ENCODE measurements around the gene PERM1.
A peak's percentile ranks its signal among the peaks of the same experiment; 100 is the strongest.

The PERM1 gene

DNA sequence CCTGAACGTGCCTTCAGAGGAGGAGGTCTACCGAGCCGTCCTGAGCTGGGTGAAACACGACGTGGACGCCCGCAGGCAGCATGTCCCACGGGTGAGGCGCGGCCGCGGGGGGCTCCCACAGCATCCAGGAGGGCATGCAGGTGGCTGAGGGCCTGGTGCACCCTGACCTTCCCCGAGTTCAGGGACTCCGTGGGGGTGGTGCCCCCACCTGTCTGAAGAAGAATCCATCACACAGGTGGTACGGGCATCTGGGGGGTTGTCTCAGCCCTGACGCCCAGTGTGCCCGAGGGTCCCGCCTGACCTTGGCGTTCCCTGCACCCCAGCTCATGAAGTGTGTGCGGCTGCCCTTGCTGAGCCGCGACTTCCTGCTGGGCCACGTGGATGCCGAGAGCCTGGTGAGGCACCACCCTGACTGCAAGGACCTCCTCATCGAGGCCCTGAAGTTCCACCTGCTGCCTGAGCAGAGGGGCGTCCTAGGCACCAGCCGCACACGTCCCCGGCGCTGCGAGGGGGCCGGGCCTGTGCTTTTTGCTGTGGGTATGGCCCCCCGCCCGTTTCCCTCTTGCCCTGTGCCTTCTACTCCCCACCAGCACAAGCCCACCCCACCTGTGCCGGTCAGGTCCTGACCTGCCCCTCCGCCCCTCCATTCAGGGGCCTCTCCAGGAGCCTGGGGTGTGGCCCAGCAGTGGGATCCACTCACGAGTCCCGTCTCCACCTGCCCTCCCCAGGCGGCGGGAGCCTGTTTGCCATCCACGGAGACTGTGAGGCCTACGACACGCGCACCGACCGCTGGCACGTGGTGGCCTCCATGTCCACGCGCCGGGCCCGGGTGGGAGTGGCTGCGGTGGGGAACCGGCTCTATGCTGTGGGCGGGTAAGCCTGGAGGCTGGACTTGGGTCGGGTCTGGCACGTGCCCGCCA, 19.3 kb downstream of the PERM1 start:
- TF ChIP-seq, protein P1, sequence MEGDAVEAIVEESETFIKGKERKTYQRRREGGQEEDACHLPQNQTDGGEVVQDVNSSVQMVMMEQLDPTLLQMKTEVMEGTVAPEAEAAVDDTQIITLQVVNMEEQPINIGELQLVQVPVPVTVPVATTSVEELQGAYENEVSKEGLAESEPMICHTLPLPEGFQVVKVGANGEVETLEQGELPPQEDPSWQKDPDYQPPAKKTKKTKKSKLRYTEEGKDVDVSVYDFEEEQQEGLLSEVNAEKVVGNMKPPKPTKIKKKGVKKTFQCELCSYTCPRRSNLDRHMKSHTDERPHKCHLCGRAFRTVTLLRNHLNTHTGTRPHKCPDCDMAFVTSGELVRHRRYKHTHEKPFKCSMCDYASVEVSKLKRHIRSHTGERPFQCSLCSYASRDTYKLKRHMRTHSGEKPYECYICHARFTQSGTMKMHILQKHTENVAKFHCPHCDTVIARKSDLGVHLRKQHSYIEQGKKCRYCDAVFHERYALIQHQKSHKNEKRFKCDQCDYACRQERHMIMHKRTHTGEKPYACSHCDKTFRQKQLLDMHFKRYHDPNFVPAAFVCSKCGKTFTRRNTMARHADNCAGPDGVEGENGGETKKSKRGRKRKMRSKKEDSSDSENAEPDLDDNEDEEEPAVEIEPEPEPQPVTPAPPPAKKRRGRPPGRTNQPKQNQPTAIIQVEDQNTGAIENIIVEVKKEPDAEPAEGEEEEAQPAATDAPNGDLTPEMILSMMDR (IDR thresholded peaks at IDR 0.05; ENCODE audit: low read depth, low read length, missing control alignments): no peak
- DNase-seq (ENCODE audit: low read depth): no peak
- H3K4me3 ChIP-seq (ENCODE audit: low read depth, low read length): no peak overlapping the region

DNA sequence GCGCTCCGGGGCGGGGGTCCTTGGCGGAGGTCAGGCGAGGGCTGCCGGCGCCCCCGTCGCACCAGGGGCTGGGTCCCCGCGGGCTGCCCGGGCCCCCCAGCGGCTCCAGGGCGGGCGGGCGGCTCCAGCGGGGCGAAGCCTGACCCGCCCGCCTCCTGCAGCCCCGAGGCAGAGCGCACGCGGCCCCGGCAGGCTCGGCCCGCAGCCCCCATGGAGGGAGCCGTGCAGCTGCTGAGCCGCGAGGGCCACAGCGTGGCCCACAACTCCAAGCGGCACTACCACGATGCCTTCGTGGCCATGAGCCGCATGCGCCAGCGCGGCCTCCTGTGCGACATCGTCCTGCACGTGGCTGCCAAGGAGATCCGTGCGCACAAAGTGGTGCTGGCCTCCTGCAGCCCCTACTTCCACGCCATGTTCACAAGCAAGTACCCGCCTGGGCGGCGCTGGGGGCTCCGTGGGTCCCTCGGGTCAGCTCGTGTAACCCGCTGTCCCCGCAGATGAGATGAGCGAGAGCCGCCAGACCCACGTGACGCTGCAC, 20.7 kb downstream of the PERM1 start:
- H3K4me3 ChIP-seq (ENCODE audit: low read depth, low read length): peak overlapping the region; percentile 83
- DNase-seq (ENCODE audit: low read depth): no peak
- TF ChIP-seq, protein P1 (IDR thresholded peaks at IDR 0.05; ENCODE audit: low read depth, low read length, missing control alignments): no peak

DNA sequence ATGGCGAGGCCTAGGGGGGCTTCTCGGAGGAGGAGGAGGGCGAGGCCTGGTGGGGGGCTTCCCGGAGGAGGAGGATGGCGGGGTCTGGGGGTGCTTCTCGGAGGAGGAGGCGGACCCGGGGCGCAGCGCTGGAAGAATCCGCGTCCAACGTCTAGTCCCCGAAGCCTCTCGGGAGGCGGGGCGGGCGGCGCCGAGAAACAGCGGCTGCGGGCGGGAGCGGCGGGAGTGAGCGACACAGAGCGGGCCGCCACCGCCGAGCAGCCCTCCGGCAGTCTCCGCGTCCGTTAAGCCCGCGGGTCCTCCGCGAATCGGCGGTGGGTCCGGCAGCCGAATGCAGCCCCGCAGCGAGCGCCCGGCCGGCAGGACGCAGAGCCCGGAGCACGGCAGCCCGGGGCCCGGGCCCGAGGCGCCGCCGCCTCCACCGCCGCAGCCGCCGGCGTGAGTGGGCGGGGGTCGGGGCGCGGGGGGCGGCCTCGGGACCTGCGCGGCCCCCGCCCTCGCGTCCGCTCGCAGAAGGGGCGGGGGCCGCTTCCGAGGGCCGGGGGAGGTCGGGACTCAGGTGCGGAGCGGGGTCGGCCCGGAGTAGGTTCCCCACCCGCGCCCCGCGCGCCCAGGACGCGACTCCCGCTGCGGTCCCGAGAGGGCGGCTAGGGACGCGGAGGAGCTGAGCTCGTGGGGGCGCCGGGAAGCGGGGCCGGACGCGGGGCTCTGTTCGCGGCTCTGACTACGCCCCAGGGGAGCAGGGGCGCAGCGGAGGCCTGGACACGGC, 21.3 kb downstream of the PERM1 start, which contains the start of gene KLHL17:
KLHL17 (plus strand) TSS at position 222 of the 769 bp plus-strand sequence; CDS start at position 332, 110 bp downstream.
- TF ChIP-seq, protein P1 (IDR thresholded peaks at IDR 0.05; ENCODE audit: low read depth, low read length, missing control alignments): no peak

DNA sequence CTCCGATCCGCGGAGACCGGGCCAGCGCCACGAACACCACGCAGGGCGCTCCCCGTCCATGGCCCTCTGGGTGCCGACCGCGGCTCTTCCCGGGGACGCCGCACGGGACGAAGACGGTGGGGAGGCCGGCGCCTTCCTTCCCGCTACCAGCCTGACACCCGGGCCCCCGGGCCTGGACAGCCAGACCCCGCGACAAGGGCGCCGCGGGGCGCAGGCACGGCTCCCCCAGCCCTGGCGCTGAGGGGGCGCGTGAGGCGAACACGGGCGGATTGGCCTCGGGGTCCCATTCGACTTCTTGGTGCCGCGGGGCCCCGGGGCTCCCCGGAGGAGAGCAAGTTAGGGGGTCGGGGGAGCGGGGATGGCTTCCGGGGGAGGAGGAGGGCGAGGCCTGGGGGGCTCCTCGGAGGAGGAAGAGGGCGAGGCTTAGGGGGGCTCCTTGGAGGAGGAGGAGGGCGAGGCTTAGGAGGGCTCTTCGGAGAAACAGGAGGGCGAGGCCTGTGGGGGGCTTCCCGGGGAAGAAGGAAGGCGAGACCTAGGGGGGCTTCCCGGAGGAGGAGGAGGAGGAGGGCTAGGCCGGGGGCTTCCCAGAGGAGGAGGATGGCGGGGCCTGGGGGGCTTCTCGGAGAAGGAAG, 22.0 kb downstream of the PERM1 start:
- H3K4me3 ChIP-seq (ENCODE audit: low read depth, low read length): peak overlapping the region; percentile 83

More for the DNA sequence above, 21.3 kb downstream of the PERM1 start, which contains the start of gene KLHL17:
- DNase-seq (ENCODE audit: low read depth): no peak
- H3K4me3 ChIP-seq (ENCODE audit: low read depth, low read length): peak within 1 kb of the TSS; percentile 83

DNA sequence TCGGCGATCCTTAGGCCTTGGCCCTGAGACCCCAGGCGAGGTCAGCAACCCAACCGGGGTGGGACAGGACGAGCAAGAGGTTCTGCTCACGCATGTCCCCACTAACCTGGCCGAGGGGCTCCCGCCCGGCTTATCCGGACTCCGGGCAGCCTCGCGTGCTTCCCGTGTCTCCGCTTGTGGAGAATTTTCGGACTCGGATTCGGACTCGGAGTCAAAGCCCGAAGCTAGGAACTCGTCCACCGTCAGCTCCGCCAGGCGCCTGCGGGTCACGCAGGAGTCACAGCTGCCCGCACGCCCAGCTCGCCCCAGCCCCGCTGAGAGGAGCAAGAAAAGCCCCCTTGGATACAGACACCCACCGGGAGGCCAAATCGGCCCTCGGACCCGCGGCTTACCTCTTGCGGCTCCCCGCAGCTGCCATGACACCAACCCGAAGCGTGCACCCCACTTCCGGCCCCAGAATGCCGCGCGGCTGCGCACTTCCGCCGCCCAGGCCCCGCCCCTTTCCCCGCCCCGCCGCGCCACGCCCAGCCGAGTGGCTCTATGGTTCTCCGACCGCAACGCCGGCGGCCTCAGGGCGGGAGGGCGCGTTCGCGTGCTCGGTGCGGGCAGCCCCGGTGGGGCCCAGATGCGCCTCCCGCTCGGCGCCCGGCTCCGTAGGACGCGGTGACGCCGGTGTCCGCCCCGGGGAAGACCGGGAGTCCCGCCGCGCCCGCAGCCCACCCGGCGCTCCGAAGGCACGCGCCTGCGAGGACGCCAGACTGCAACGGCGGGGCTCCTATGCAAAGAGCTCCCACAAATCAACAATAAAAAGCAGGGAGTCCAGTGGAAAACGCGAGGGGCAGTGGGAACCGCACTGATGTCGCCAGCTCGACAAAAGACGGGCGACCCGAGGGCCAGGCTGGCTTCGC, 22.8 kb downstream of the PERM1 start, which contains the start of gene NOC2L:
NOC2L (minus strand) TSS at position 434 of the 908 bp plus-strand sequence; CDS start at position 418, 16 bp downstream.
- DNase-seq (ENCODE audit: low read depth): peak; percentile 54
- TF ChIP-seq, protein P1 (IDR thresholded peaks at IDR 0.05; ENCODE audit: low read depth, low read length, missing control alignments): no peak
- peak within 1 kb of the TSS; percentile 100 for H3K4me3 ChIP-seq (ENCODE audit: low read depth, low read length)

More for the DNA sequence above, 22.0 kb downstream of the PERM1 start:
- TF ChIP-seq, protein P1 (IDR thresholded peaks at IDR 0.05; ENCODE audit: low read depth, low read length, missing control alignments): no peak
- DNase-seq (ENCODE audit: low read depth): no peak

Measured in GM12864 (cell line).